Measurements from ENCODE around the gene SEZ6L. TPM values are rescaled to one million over a fixed set of nuclear protein-coding genes. Genes with fewer than 3 reads are reported as not detected.

The SEZ6L gene
- total RNA-seq, 1 donor from 2014 or later, result 0.18 TPM

DNA sequence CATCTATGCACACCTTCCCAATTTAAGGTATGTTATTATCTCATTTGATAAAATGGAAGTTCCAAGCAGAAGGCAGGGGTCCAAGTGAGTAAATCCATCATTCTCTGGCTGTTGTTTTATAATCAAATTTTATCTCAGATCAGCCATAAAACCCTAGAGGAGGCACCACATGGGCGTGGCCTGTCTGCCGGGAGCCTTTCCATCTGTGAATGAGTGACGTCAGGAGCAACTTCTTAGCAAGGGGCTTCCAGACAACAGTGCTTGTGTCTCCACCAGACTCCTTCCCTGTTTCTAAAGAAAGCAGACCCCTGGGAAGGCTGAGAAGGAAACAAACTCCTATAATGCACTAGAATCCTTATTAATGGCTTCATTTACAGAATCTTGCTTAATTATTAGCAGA, 13.5 kb downstream of the SEZ6L start:
- no peak for DNase-seq (ENCODE audit: low spot score)

DNA sequence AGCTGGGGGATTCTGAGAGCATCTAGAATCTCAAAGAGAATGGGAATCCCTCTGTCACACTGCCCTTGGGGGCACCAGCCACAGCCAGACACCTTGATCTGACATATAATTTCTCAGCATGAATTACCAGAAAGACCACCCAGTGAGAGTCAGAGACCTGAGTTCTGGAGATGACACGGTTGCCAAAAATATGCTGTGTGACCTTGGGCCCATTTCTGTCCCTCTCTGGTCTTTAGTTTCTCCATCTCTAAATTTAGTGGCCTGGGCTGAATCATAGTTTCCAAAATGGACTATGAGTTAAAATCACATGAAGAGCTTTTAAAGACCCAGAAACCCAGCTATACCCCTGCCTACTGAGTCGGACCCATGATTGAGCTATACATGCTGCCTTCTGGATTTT, 15.9 kb downstream of the SEZ6L start:
- DNase-seq (ENCODE audit: low spot score), result no peak

DNA sequence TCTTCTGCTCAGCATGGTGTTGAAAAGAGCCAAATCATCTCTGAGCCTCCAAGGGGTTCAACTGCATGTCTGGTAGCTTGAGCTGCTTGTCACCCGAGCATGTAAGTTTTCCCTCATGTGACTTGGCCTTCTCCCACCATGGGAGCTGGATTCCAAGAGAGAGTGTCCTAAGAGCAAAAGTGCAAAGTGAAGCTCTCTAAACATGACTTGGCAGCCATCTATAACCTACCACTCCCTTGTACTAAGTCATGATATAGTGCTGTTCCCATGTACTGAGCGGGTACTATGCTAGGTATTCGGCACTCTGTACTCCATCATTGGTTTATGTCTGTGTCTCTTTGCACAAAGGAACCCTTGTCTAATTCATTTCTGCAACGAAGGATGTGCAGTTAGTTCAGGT, 19.1 kb downstream of the SEZ6L start:
- DNase-seq (ENCODE audit: low spot score), result no peak

DNA sequence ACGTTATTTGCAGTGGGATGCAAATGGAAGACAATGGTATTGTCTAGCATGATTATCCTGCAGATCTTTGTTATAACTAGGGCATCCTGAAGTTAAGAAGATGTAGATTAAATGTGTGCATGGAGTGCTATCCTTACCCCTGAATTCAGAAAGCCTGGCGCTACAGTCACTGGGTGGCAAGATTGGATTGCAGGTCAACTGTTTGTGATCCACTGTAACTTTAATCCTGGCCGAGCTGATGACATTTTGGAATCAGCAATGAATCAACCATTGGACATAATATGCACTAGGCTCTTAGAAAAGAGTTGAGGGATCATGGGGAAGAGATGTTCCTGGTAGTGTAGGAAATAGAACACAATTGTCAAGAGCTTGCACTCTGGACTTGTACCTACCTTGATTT, 25.1 kb downstream of the SEZ6L start:
- DNase-seq (ENCODE audit: low spot score), result no peak

DNA sequence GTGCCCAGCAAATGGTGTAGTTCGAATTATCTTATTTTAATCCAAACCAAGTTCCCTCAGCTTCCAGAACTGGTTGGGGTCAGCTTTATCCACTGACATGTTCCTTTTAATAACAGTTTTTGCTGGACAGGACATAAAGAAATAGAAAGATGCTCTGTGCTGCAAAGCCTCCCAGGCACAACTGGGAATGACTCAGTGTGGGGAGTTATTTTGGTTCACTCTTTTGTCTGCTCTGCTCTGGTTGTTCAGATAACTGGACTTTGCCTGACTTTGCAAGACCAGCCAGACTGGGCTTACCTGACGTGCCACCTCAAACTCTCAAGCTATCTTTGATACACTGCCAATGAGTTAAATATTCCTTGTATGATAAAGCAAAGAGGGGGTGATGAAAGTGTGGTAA, 25.6 kb downstream of the SEZ6L start:
- DNase-seq (ENCODE audit: low spot score), result no peak

DNA sequence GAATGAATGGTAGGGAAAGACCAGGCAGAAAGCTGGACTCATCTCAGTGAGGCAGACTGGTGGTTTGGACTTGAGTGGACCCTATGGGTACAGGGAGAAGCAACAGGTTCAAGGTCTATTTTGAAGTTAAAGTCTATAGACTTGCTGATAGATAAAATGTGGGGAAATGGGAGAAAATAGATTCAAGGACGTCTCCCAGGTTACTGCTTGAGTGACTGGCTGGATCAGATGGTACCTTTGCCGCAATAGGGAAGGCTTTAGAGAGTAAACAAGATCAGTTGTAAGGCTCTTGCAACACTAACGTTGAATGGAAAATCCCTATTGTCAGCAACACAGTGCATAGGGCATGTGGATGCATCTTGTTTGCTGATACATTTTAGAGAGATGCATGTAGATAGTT, 27.4 kb downstream of the SEZ6L start:
- DNase-seq (ENCODE audit: low spot score), result no peak

DNA sequence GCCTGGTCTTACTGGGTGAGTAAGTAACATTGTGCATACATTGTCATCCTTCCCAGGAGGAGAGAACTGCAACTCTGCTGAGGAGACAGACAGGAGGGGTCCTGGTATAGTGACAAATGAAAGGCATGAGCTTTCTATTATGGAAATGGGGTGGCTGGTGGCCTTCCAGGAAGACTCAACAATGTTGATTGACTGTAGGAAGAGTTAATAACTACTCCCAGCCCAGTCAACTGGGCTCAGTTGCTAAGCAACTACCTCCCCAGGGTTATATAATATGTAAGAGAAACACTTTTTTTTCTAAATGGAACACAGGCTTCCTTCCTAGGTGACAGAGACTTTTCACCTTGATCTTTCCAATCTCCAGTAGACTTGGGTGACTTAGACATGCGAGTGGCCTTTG, 28.2 kb downstream of the SEZ6L start:
- no peak for DNase-seq (ENCODE audit: low spot score)

DNA sequence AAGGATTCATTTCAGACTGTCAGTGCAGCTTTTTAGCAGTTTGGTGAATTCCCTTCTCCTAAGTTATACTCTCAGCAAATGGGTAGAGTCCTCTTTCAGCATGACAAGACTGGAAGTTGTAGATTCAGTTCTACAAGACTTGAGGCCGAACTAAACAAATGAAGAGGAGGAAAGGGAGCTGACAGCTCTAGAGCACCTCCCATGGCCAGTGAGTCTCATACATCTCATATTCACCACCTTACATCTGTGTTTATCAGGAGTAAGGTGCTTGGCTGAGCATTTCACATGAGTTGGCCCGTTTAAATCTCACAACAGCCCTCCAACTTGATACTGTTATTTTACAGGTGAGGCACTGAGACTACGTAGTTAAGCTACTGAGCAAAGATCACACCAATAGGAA, 30.4 kb downstream of the SEZ6L start:
- DNase-seq (ENCODE audit: low spot score), result no peak

DNA sequence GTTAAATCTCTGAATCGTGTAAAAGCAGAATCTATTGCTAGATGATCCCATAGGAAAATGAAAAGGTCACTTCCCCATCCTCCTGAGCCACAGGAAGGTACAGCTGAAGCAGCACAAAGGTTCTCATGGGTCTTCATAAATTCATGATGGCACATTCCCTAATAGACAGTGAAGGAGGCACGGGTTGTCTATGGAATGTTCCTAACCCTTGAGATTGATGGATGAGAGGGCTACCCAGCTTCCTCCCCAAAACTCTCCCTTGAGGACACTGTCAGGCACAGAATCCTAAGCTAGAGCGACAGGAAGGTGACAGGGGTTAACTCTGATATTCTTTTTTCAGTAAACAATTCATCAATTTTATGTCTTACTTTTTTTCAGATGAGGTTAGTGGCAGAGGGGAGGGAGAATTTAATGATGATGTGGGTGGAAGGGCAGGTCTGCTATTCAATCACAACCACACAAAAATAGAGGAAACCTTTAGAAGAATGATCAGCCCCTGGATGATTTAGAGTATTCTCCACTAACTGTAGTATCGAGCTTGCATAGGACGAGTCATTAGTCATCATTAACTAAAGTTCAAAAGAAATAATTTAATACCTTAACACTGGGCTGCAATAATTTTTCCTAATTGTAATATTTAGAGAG, 33.1 kb downstream of the SEZ6L start:
- no peak for DNase-seq (ENCODE audit: low spot score)

DNA sequence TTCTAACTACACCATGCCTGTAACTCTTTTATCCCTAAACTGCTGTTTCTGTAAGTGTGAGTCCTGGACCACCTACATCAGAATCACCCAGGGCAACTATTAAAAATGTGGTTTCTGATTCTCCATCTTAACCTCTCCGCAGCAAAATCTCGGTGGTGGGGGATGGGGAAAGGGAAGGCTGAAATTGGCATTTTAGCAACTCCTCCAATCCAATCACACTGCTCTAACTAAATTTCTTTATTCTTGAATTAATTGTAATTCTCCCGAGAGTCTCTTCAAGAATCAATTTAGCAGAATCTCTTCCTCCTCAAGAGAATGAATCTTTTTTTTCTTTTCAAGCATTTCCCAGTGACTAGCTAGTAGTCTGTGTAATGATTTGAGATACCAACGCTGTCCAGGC, 36.2 kb downstream of the SEZ6L start:
- no peak for DNase-seq (ENCODE audit: low spot score)

DNA sequence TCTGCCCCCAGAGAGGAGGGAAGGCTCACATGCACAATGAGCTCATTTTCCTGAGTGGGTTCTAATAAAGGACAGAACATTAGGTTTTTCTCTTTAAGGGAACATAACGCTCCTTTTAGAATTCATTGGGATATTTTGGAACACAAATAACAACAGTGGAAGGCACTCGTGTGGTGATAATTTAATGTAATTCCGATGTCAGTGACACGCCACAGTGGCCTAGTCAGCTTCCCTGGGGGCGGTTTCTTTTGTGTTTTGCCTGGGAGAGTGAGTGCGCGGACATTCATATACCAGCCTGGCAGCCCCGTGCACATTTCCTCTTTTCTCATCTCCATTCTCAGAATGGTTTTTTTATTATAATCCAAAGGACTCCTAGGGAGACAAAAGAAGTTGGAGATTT, 41.1 kb downstream of the SEZ6L start:
- no peak for DNase-seq (ENCODE audit: low spot score)

DNA sequence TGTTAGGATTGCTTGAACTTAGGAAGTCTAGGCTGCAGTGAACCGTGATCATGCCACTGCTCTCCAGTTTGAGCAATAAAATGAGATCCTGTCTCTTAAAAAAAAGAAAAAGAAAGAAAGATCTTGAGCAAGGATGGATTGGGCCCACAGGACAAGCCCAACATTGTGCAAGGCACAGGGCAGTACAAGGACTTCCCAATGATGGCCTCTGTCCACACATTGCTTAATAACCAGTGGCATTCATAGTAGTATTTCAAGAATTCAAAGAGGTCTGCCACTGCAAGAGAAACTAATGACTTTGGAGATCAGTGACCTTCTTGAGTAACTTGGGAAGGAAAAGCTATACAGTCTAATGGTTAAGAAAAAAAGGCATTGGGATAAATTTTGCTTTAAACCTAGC, 44.6 kb downstream of the SEZ6L start:
- no peak for DNase-seq (ENCODE audit: low spot score)

DNA sequence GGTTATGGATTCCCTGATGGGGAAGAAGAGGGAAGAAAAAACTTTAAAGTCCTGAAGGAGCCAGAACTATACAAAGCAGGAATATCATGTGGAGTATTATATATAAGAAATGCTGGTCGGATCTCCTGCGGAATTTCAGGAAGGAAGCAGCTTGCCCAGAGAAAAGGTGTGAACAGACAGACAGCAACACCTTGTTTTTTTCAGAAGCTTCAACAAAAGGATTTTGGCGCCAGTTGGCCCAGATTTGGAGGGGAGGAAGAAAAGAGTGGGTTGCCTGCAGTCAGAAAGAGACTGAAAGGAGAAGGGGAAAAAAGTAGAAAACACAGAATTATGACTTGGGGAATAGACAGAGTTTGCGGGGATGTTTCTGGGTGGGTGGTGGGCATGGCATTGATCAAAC, 45.2 kb downstream of the SEZ6L start:
- DNase-seq (ENCODE audit: low spot score), result no peak

DNA sequence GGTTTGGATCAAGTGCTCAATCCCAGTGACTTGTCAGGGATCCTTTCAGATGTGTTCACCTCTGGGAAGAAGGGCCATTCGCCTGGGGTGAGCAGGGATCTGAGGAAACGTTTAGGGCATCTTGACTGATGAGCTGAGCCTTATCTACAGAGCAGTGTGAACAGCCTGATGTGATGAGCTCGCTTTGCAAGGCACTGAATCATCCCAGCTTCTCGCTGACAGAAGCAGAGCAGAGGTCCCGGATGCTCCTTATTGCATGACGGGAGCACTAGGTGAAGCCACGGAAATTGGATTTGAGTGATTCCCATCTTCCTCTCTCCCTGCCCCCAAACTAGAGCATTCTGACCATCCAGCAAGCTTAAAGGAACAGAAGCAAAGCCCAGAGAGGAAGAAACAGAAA, 46.5 kb downstream of the SEZ6L start:
- DNase-seq (ENCODE audit: low spot score), result no peak

DNA sequence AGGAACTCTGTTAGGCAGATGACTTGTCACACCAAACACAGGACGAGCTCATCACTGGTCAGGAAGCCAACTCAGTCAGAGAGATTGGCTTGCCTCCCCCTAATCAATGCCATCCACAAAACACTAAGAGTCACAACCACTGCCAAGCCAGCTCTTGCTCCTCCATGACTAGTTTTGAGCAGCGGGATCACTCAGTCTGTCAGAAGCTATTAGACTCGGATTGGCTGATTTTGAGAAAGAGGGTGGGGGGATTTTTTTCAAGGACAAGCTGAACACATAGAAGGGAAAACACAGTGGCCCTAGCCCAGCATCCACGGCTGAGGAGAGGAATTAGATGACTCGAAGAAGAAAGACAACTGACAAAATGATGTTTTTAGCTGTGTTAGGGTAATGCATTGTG, 55.9 kb downstream of the SEZ6L start:
- no peak for DNase-seq (ENCODE audit: low spot score)

DNA sequence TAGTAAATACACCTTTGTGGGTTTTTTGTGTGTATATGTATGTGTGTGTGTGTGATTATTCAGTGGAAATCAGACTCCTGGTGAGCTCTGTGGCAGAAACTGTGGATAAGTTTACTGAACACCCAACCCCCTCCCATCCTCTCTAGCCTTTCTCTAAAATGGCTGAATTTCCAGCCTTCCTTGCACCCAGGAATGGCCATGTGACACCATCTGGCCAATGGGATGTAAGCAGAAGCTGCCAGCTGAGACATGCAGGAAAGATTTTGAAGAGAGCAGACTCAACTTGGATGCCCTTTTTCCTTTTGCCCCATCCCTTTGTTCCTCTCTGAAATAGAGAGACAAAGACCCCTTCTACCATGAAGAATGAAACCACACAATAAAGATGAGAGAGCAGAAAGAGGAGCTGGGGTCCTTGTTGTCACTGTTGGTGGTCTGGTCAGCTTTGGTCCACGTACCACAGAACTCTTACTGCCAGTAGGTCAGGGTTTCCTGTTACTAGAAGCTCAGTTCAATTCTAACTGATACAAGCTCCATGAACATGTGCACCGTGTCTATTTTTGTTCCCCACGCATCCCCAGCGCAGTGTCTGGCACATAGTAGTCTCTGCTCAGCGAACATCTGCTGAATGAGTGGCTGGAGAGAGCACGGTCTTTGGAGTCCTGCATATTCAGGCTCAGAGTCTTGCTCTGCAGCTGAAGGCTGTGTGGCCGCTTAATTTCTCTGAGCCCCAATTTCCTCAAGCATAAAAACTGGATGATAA, 57.5 kb downstream of the SEZ6L start:
- DNase-seq (ENCODE audit: low spot score), result no peak

DNA sequence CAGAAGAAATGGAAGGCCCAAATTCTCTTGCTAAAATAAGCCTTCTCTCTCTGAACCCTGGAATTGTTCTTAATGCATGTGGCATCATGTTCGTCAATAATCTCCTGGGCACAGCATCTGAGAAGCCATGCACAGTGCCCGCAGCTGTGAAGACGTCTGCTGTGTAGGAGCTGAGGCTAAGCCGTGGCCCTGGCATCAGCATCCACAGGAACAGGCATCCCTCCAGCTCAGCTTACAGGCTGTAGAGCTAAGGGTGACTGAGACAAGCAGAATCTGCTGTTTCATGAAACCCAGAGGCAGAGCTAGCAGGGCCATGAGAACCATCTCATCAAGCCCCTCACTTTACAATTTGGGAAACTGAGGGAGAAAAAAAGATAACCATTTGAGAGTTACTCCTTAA, 60.6 kb downstream of the SEZ6L start:
- DNase-seq (ENCODE audit: low spot score), result no peak

DNA sequence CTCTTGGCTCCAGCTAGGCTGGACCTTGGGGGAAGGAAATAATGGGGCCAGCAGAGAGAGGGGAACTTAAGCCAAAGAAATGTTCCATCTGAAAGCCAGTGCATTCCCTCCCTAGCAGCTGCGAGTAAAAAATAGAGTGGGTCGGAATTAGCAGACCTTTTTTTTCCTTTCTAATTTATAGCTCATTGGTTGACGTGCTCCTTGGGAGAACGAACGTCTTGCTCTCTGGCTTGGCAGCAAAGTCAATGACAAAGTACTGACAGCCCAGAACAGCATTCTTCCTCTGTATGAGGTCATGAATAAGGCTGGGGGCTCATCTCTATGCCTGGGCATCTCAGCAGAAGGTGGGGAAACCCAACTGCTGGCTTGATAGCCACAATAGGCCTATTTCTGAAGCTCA, 65.0 kb downstream of the SEZ6L start:
- no peak for DNase-seq (ENCODE audit: low spot score)

DNA sequence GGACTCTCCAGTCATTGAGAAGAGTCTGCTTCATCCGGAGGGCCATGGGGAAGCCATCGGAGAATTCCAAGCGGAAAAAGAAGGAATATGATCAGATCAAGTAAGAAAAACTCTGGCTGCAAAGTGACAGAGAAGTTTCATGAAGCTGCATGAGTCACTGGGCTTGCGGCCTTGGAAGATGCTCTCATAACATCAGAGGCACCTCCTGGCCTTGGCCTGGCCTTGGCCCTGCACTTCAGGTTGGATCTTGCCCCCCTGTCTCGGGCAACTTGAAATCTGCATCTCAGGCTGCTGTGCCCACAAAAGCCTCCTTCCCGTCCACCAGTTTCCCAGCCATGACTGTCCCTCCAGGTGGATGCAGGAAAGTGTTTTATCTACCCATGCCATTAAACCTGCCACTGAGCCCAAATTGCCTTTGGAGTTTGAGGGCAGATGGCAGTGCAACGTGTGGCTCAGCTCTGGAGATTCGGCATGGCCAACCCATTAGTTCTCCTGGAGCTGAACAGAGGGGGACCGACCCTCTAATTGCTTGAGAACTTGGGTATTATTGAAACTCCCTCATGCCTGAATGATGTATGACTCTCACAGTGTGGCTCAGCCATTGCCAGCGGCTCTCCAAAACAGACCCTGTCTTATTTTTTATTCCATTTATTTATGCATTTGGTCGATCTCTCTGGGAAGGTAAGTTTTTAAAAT, 66.7 kb downstream of the SEZ6L start:
- no peak for DNase-seq (ENCODE audit: low spot score)

DNA sequence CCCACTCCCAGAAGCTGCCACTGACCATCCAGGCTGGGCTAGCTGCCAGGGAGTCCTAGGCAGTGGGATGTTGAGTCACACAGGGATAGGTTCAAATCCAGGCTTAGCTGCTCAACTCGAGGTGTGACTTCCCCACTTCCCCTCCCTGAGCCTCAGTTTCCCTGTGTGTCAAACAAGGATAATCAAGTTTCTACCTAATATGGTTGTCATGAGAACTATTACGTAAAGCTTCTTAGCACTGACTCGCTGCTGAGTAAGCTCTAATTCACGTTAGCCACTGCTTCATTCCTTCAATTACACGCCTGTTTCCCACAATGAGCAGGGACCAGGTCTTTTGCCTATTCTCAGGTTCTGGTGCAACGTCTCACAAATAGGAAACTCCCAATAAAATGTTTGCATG, 67.7 kb downstream of the SEZ6L start:
- DNase-seq (ENCODE audit: low spot score), result no peak

DNA sequence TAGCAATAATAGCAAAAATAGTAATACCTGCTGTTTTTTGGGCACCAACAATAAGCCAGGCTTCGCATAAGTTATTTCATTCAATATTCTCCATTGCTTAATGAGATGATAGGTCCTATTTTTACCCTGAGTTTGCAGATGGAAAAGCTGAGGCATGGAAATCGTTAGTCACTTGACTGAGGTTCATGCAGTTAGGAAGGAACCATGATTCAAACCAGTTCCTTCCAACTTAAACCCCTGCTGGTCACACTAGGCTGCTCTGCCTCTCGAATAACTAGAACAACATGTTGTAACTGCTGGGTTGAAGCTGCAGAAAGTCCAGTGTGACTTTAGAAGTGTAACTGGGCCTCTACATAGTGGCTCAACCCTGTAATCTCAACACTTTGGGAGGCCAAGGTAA, 69.3 kb downstream of the SEZ6L start:
- DNase-seq (ENCODE audit: low spot score), result no peak

DNA sequence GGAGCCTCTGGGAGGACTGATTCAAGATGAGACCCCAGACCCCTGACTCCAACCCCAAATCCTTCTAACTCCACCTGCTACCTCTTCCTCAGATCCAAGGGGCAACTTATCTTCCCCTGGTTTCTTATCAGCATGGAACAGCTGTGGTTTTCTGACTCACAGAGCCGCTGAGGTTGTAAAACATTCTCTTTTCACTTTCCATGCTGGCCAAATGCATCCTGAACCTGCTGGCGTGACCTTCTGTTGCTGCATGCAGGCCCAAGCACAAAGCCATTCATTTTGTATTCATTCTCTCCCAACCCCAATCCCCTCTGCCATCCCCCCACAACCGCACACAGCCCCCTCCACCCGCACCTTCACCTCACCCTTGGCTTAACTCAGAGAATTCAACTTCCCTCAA, 70.3 kb downstream of the SEZ6L start:
- no peak for DNase-seq (ENCODE audit: low spot score)

DNA sequence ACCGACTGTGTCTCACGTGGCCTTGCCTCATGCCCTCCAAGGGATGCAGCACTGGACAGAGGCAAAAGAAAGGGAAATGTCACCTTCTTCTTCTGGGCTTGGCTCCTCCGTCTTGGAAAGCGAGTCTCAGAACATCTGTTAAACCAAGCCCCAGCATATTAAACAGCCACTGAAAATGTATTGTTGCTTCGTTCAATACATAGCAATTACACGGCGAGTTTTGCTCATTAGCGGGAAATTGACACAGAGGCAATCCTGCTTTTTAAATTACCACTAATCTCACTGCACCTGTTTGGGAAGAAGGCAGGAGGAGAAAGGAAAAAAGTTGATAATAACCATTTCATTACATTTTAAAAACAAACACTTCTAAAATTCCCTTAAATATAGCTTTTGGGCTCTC, 72.1 kb downstream of the SEZ6L start:
- no peak for DNase-seq (ENCODE audit: low spot score)
